Stimulated activated CD8-positive, alpha-beta memory T cell treated with anti-CD3 and anti-CD28 coated beads, Interleukin-12 subunit alpha, Interleukin-12 subunit beta, amount 100 ng/mL, for 4 hours (primary cell): ENCODE results near the gene NUP37.
A peak's percentile ranks its signal among the peaks of the same experiment; 100 is the strongest.
"Not testable (repeated sequence)": the region's sequence is repeated elsewhere in the genome, so short reads cannot be mapped to it uniquely, and the experiment has no call there.

Experiments used
- DNase-seq: peaks from one replicate; pipeline ENCODE4 v3.0.0-alpha.2; 2020; ENCODE audit warnings: low read depth

Gene NUP37

GRCh38 chr12:102119674-102120563, at the start of gene NUP37, which contains the start of gene PARPBP:
NUP37 (minus strand) TSS chr12:102120114; CDS start chr12:102118518, 1,596 bp downstream.
PARPBP (plus strand) TSS chr12:102120183; CDS start chr12:102123889, 3,706 bp downstream.
- DNase-seq, result peak; percentile 82

- DNase-seq, result no peak
Measured at GRCh38 chr12:102167821-102168604, 48.1 kb upstream of the NUP37 start.

- no peak for DNase-seq
Measured at GRCh38 chr12:102163383-102163782, 43.5 kb upstream of the NUP37 start.

- DNase-seq, result not testable (repeated sequence)
Measured at GRCh38 chr12:102155206-102155605, 35.3 kb upstream of the NUP37 start.

- not testable (repeated sequence) for DNase-seq
Measured at GRCh38 chr12:102147062-102147587, 27.2 kb upstream of the NUP37 start.

- DNase-seq, result no peak
Measured at GRCh38 chr12:102144221-102144620, 24.3 kb upstream of the NUP37 start.

- DNase-seq, result not testable (repeated sequence)
Measured at GRCh38 chr12:102142866-102143373, 23.0 kb upstream of the NUP37 start.

- DNase-seq, result not testable (repeated sequence)
Measured at GRCh38 chr12:102137619-102138018, 17.7 kb upstream of the NUP37 start.

- DNase-seq, result not testable (repeated sequence)
Measured at GRCh38 chr12:102131442-102131841, 11.5 kb upstream of the NUP37 start.

GRCh38 chr12:102130720-102131119, 10.8 kb upstream of the NUP37 start:
- DNase-seq, result not testable (repeated sequence)

GRCh38 chr12:102121328-102121727, 1.4 kb upstream of the NUP37 start:
- DNase-seq, result not testable (repeated sequence)

GRCh38 chr12:102120886-102121285, 972 bp upstream of the NUP37 start:
- DNase-seq, result no peak

GRCh38 chr12:102120564-102120873, 605 bp upstream of the NUP37 start:
- DNase-seq, result no peak

GRCh38 chr12:102118874-102119273, 1.0 kb downstream of the NUP37 start:
- no peak for DNase-seq

- DNase-seq, result no peak
Measured at GRCh38 chr12:102116392-102116791, 3.5 kb downstream of the NUP37 start.

GRCh38 chr12:102114212-102114611, 5.7 kb downstream of the NUP37 start:
- DNase-seq, result no peak

GRCh38 chr12:102110782-102111181, 9.1 kb downstream of the NUP37 start:
- DNase-seq, result no peak

GRCh38 chr12:102107970-102108369, 11.9 kb downstream of the NUP37 start:
- no peak for DNase-seq

GRCh38 chr12:102106905-102107304, 13.0 kb downstream of the NUP37 start:
- DNase-seq, result no peak

GRCh38 chr12:102096855-102097254, 23.1 kb downstream of the NUP37 start:
- no peak for DNase-seq

GRCh38 chr12:102095677-102096263, 24.1 kb downstream of the NUP37 start:
- no peak for DNase-seq

GRCh38 chr12:102093319-102093718, 26.6 kb downstream of the NUP37 start:
- no peak for DNase-seq
